Endodermal cell (in vitro differentiated cells): ENCODE results near the gene MS4A18. TPM values are rescaled to one million over a fixed set of nuclear protein-coding genes. Genes with fewer than 3 reads are reported as not detected.

ENCODE experiments used
- DNase-seq: peaks from one replicate; pipeline ENCODE4 v3.0.0-alpha.2; 2017
- H3K27ac ChIP-seq: 2 replicates; pipeline ENCODE4 v1.5.1; 2013; ENCODE audit warnings: mild to moderate bottlenecking, low read depth, low read length, moderate library complexity
- H3K27me3 ChIP-seq: 2 replicates; pipeline ENCODE4 v1.6.1; 2013; ENCODE audit warnings: mild to moderate bottlenecking, low read length, moderate library complexity; ENCODE audit not compliant: insufficient read depth, control insufficient read depth, poor library complexity, severe bottlenecking
- H3K36me3 ChIP-seq: 2 replicates; pipeline ENCODE4 v1.7.0; 2013; ENCODE audit warnings: mild to moderate bottlenecking, low read length, moderate library complexity; ENCODE audit not compliant: control insufficient read depth, insufficient read depth
- H3K4me1 ChIP-seq: one replicate; pipeline ENCODE4 v1.7.0; 2013; ENCODE audit warnings: low read length; ENCODE audit not compliant: control insufficient read depth, insufficient read depth
- H3K4me3 ChIP-seq: 2 replicates; pipeline ENCODE4 v1.5.1; 2013; ENCODE audit warnings: mild to moderate bottlenecking, low read length, moderate library complexity
- H3K9ac ChIP-seq: 2 replicates; pipeline ENCODE4 v1.6.1; 2013; ENCODE audit warnings: mild to moderate bottlenecking, low read length, moderate library complexity; ENCODE audit not compliant: poor library complexity, severe bottlenecking; ENCODE audit errors: extremely low read depth
- H3K9me3 ChIP-seq: 2 replicates; pipeline ENCODE4 v1.6.1; 2013; ENCODE audit warnings: mild to moderate bottlenecking, low read length, moderate library complexity; ENCODE audit not compliant: control insufficient read depth
- H3K27ac Mint-ChIP-seq: 2 replicates; pipeline ENCODE4 v1.8.0; 2020; ENCODE audit warnings: mixed read lengths
- H3K27me3 Mint-ChIP-seq: 2 replicates; pipeline ENCODE4 v1.8.0; 2021; ENCODE audit warnings: mild to moderate bottlenecking, mixed read lengths; ENCODE audit not compliant: insufficient read depth
- H3K36me3 Mint-ChIP-seq: 2 replicates; pipeline ENCODE4 v1.8.0; 2020; ENCODE audit warnings: low read depth, mixed read lengths
- H3K4me1 Mint-ChIP-seq: 2 replicates; pipeline ENCODE4 v1.8.0; 2020; ENCODE audit warnings: mixed read lengths
- H3K4me3 Mint-ChIP-seq: 2 replicates; pipeline ENCODE4 v1.8.0; 2020; ENCODE audit warnings: mild to moderate bottlenecking, moderate library complexity, mixed read lengths
- H3K9me3 Mint-ChIP-seq: 2 replicates; pipeline ENCODE4 v1.8.0; 2020; ENCODE audit warnings: mild to moderate bottlenecking, mixed read lengths
- WGBS, 2 experiments: methylation state at CpG; one replicate each; pipeline versions ENCODE4 v1.1.5 to v1.1.7; 2013; ENCODE audit warnings: missing lambda C conversion rate in 2 of 2, mixed read lengths in 1 of 2; ENCODE audit not compliant: insufficient coverage in 1 of 2, insufficient read length in 1 of 2; 5-methylcytosine and 5-hydroxymethylcytosine counted together
- total RNA-seq, 2 donors: library from RNA; stranded (reverse); fragmentation: NEBNext Ultra II Directional in 1 of 2; extraction: Animal tissue kit (Norgen Biotek cat#: 25700) in 1 of 2; gene quantifications; 2 replicates in 1 of 2; 3 replicates in 1 of 2; pipeline ENCODE4 v1.2.1, GENCODE V29; 2021
- TF ChIP-seq, protein P1 (sequence below): fragments of 200-600 bp; sonication (generic); conservative IDR thresholded peaks from 2 replicates; pipeline ENCODE4 v1.5.0; 2021; ENCODE audit warnings: antibody characterized with exemption, mild to moderate bottlenecking

Gene MS4A18
- total RNA-seq, 2 donors from 2014 or later, result not detected

DNA sequence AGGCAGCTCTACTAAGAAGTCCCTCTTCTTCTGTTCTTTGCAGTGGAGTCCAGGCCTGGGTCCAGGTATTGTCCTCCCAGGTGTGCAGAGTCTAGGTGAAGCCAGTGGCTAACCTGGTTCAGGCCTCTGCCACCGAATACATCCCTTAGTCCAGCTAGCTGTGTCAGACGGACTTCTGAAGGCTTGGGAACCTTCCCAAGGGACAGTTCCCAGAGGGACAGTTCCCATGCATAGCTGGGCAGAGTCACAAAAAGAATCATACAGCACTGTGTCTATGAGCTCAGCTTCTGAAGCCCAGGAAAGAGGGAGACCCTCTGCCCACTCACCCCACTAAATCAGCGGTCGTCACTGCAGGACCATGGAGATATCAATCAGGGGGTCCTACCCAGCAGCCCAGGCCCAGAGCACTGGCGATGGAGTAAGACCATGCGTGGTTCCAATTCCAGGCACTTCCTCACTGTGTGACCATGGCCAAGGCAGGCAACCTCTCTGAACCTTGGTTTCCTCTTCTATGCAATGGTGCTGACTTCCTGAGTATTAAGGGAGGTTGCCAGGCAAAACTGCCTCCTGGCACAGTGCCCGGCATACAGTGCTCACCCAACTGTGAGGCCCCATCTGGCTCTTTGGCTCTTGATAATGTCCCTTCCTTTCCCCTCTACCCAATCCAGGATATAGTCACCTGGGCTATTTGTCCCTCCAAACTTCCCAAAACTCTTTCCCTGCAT, 64.0 kb downstream of the MS4A18 start:
- H3K4me3 Mint-ChIP-seq, result no peak overlapping the region
- H3K9me3 Mint-ChIP-seq, result peaks cover 39% of the 10 kb centered on the region
- Histone ChIP-seq H3K27me3 (no peaks in the 10 kb centered on the region), H3K9ac (no peak overlapping the region), H3K4me1 (no peaks in the 10 kb centered on the region), H3K4me3 (no peak overlapping the region), H3K36me3 (no peaks in the 10 kb centered on the region), H3K9me3 (peaks cover 6% of the 10 kb centered on the region), H3K27ac (no peak overlapping the region)
- no peak for DNase-seq
- TF ChIP-seq, protein P1, sequence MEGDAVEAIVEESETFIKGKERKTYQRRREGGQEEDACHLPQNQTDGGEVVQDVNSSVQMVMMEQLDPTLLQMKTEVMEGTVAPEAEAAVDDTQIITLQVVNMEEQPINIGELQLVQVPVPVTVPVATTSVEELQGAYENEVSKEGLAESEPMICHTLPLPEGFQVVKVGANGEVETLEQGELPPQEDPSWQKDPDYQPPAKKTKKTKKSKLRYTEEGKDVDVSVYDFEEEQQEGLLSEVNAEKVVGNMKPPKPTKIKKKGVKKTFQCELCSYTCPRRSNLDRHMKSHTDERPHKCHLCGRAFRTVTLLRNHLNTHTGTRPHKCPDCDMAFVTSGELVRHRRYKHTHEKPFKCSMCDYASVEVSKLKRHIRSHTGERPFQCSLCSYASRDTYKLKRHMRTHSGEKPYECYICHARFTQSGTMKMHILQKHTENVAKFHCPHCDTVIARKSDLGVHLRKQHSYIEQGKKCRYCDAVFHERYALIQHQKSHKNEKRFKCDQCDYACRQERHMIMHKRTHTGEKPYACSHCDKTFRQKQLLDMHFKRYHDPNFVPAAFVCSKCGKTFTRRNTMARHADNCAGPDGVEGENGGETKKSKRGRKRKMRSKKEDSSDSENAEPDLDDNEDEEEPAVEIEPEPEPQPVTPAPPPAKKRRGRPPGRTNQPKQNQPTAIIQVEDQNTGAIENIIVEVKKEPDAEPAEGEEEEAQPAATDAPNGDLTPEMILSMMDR, result no peak
- no peaks in the 10 kb centered on the region for H3K36me3 Mint-ChIP-seq
- WGBS, 2 experiments, result 88 to 95% methylated on average over 6 to 7 of the region's 7 CpGs
- H3K4me1 Mint-ChIP-seq, result no peaks in the 10 kb centered on the region
- H3K27me3 Mint-ChIP-seq, result peaks cover 6% of the 10 kb centered on the region
- H3K27ac Mint-ChIP-seq, result no peak overlapping the region

DNA sequence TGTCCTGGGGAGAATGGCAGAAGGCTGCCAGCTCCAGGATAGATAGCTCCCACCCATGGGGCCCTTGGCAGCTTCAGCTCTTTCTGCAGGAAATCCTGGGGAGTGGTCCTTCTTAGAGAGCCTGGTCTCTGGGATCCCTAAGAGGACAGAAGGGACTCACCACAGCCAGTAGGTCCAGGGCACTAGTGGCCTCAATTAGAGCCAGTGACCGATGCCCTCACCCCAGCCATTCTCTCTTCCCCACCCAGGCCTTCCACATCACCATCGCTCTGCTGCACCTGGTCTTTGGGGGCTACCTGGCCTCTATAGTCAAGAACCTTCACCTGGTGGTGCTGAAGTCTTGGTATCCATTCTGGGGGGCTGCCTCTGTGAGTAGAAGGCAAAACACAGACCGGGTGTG, 66.2 kb downstream of the MS4A18 start:
- Mint-ChIP-seq H3K36me3 (no peaks in the 10 kb centered on the region), H3K9me3 (peaks cover 46% of the 10 kb centered on the region), H3K27me3 (peaks cover 9% of the 10 kb centered on the region), H3K4me1 (no peaks in the 10 kb centered on the region), H3K27ac (no peak overlapping the region), H3K4me3 (no peak overlapping the region)
- H3K36me3 ChIP-seq, result no peaks in the 10 kb centered on the region
- TF ChIP-seq, protein P1, result no peak
- no peaks in the 10 kb centered on the region for H3K27me3 ChIP-seq
- no peak overlapping the region for H3K4me3 ChIP-seq
- H3K27ac ChIP-seq, result no peak overlapping the region
- WGBS, 2 experiments, result 92% methylated on average over 3 of the region's 3 CpGs; no CpG with 5 or more reads in 1 of the 2 experiments
- H3K9me3 ChIP-seq, result peaks cover 6% of the 10 kb centered on the region
- H3K4me1 ChIP-seq, result no peaks in the 10 kb centered on the region
- H3K9ac ChIP-seq, result no peak overlapping the region
- no peak for DNase-seq

DNA sequence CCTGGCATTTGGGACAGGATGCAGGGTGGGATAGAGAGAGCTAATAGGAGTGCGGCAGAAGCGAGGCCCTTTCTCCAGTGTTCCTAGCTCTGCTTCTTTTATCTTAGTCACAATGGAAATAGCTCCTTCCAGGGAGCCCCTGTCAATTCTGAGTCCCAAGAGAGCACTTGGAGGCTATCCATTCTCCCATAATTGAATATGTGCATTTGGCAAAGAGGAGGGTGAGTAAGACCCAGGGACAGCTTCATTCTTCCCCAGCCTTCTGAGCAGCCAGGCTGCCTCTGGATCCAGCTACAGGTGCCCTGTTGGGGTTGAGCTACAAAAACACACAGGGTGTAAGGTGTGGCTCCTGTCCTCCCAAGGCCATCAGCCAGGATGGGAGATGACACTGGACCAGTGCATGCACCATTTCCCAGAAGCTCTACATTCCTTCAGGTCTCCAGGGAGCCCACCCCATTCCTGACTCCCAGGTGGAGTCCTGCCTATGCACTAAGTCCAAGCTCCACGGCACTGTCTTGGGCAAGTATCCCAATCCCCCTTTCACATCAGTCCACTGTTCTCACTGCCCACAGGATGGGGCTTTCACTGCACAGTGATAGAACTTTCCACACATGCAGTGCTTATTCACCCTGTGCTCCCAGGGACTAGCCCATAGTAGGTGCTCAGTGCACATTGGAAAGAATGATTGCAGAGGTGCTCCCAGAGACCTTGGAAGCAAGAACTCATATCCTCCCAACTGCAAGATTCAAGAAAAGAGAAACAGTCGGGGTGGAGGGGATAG, 66.8 kb downstream of the MS4A18 start:
- TF ChIP-seq, protein P1, result no peak
- WGBS, 2 experiments, result 89 to 95% methylated on average over 3 to 4 of the region's 4 CpGs
- Mint-ChIP-seq H3K27me3 (peaks cover 12% of the 10 kb centered on the region), H3K27ac (no peak overlapping the region), H3K4me1 (no peaks in the 10 kb centered on the region), H3K36me3 (no peaks in the 10 kb centered on the region), H3K4me3 (no peak overlapping the region), H3K9me3 (peaks cover 49% of the 10 kb centered on the region)
- Histone ChIP-seq H3K27ac (no peak overlapping the region), H3K4me1 (no peaks in the 10 kb centered on the region), H3K4me3 (no peak overlapping the region), H3K27me3 (no peaks in the 10 kb centered on the region), H3K36me3 (no peaks in the 10 kb centered on the region), H3K9me3 (peaks cover 6% of the 10 kb centered on the region), H3K9ac (no peak overlapping the region)
- DNase-seq, result no peak
